Osteocyte (in vitro differentiated cells): ENCODE results near the gene CLHC1. TPM values are rescaled to one million over a fixed set of nuclear protein-coding genes. Genes with fewer than 3 reads are reported as not detected.
A peak's percentile ranks its signal among the peaks of the same experiment; 100 is the strongest.

ENCODE experiments used
- DNase-seq: peaks from one replicate; pipeline ENCODE4 v3.0.0; 2021; ENCODE audit warnings: mixed read lengths; ENCODE audit not compliant: unreplicated experiment; ENCODE audit errors: extremely low spot score
- H3K27ac Mint-ChIP-seq: one replicate; pipeline ENCODE4 v1.8.0; 2021; ENCODE audit warnings: mild to moderate bottlenecking, mixed read lengths; ENCODE audit not compliant: unreplicated experiment
- H3K27me3 Mint-ChIP-seq: one replicate; pipeline ENCODE4 v1.8.0; 2021; ENCODE audit warnings: mixed read lengths; ENCODE audit not compliant: unreplicated experiment
- H3K36me3 Mint-ChIP-seq: one replicate; pipeline ENCODE4 v1.8.0; 2021; ENCODE audit warnings: mixed read lengths; ENCODE audit not compliant: unreplicated experiment
- H3K4me1 Mint-ChIP-seq: one replicate; pipeline ENCODE4 v1.8.0; 2021; ENCODE audit warnings: mixed read lengths; ENCODE audit not compliant: unreplicated experiment
- H3K4me3 Mint-ChIP-seq: one replicate; pipeline ENCODE4 v1.8.0; 2021; ENCODE audit warnings: mild to moderate bottlenecking, moderate library complexity, mixed read lengths; ENCODE audit not compliant: unreplicated experiment
- H3K9me3 Mint-ChIP-seq: one replicate; pipeline ENCODE4 v1.8.0; 2021; ENCODE audit warnings: mixed read lengths; ENCODE audit not compliant: unreplicated experiment
- CTCF ChIP-seq: fragments of 200-600 bp; sonication (generic); IDR thresholded peaks from 2 replicates; pipeline ENCODE4 v1.5.0; 2021; ENCODE audit warnings: antibody characterized with exemption, mild to moderate bottlenecking, moderate library complexity
- total RNA-seq: library from RNA; stranded (reverse); gene quantifications from 2 replicates; pipeline ENCODE4 v1.2.1, GENCODE V29; 2021

CLHC1 gene
- total RNA-seq, 1 donor from 2014 or later, result 23.5 TPM

GRCh38 chr2:55152475-55153412 lies 79.3 kb downstream of the CLHC1 start:
- no peak for TF ChIP-seq CTCF
- Mint-ChIP-seq H3K9me3 (no peaks in the 10 kb centered on the region), H3K4me1 (peaks cover 68% of the 10 kb centered on the region), H3K4me3 (peak overlapping the region; percentile 16), H3K27me3 (no peaks in the 10 kb centered on the region), H3K27ac (no peak overlapping the region), H3K36me3 (no peaks in the 10 kb centered on the region)
- no peak for DNase-seq

GRCh38 chr2:55151733-55152433 lies 80.2 kb downstream of the CLHC1 start:
- DNase-seq, result no peak

GRCh38 chr2:55150834-55151233 lies 81.3 kb downstream of the CLHC1 start:
- no peak overlapping the region for H3K27ac Mint-ChIP-seq
- H3K4me3 Mint-ChIP-seq, result no peak overlapping the region
- peaks cover 49% of the 10 kb centered on the region for H3K4me1 Mint-ChIP-seq
- DNase-seq, result no peak
- no peaks in the 10 kb centered on the region for H3K27me3 Mint-ChIP-seq
- no peaks in the 10 kb centered on the region for H3K9me3 Mint-ChIP-seq
- no peak for TF ChIP-seq CTCF
- no peaks in the 10 kb centered on the region for H3K36me3 Mint-ChIP-seq

More at GRCh38 chr2:55151733-55152433, 80.2 kb downstream of the CLHC1 start:
- Mint-ChIP-seq H3K27me3 (no peaks in the 10 kb centered on the region), H3K4me1 (peaks cover 60% of the 10 kb centered on the region), H3K27ac (no peak overlapping the region), H3K9me3 (no peaks in the 10 kb centered on the region), H3K36me3 (no peaks in the 10 kb centered on the region), H3K4me3 (no peak overlapping the region)
- TF ChIP-seq CTCF, result no peak

- H3K27ac Mint-ChIP-seq, result no peak overlapping the region
- H3K4me1 Mint-ChIP-seq, result peaks cover 24% of the 10 kb centered on the region
- DNase-seq, result no peak
- no peaks in the 10 kb centered on the region for H3K9me3 Mint-ChIP-seq
- no peaks in the 10 kb centered on the region for H3K36me3 Mint-ChIP-seq
- no peak for TF ChIP-seq CTCF
- H3K4me3 Mint-ChIP-seq, result no peak overlapping the region
- H3K27me3 Mint-ChIP-seq, result no peaks in the 10 kb centered on the region
Measured at GRCh38 chr2:55148269-55148668, 83.8 kb downstream of the CLHC1 start.

GRCh38 chr2:55147531-55147930 lies 84.6 kb downstream of the CLHC1 start:
- no peaks in the 10 kb centered on the region for H3K27me3 Mint-ChIP-seq
- H3K9me3 Mint-ChIP-seq, result no peaks in the 10 kb centered on the region
- H3K27ac Mint-ChIP-seq, result no peak overlapping the region
- no peak overlapping the region for H3K4me3 Mint-ChIP-seq
- H3K36me3 Mint-ChIP-seq, result no peaks in the 10 kb centered on the region
- DNase-seq, result no peak
- peaks cover 18% of the 10 kb centered on the region for H3K4me1 Mint-ChIP-seq
- TF ChIP-seq CTCF, result no peak
